Epithelial cell of proximal tubule (primary cell): ENCODE results near the gene BBX. TPM values are rescaled to one million over a fixed set of nuclear protein-coding genes. Genes with fewer than 3 reads are reported as not detected.

Experiments
- DNase-seq: peaks from one replicate; pipeline ENCODE4 v3.0.0-alpha.2; 2011; ENCODE audit warnings: low read depth
- H3K4me3 ChIP-seq: 2 replicates; pipeline ENCODE4 v1.5.1; 2011; ENCODE audit warnings: low read depth, mild to moderate bottlenecking, low read length
- total RNA-seq: library from RNA; depleted of rRNA; stranded (reverse); fragments of >200 nt; gene quantifications from 2 replicates; pipeline ENCODE4 v1.2.3, GENCODE V29; 2015
- TF ChIP-seq, protein P1 (sequence below): conservative IDR thresholded peaks from 2 replicates; pipeline ENCODE4 v1.5.1; 2012; ENCODE audit warnings: low read depth, mild to moderate bottlenecking, low read length

The BBX gene
- total RNA-seq, 1 donor from 2014 or later = 35.7 TPM

DNA sequence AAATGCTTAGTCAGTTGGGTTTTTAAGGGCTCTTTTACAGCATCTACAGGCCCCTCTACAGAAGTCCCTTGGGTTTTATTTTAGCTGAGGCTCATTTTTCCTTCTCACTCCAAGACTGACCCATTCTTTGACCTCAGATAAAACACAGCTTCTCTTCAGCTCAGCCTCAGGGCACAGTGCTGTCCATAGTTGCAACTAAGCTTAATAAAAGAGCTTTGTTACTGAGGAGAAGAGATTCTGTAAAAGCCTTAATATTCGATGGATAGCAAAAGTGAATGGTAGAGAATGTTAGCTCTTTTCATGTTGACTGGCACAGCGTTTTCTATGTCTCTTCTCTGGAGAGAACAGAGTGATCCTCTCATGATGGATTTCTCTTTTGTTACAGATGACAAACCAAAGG, 277.9 kb downstream of the BBX start:
- no peak for DNase-seq
- TF ChIP-seq, protein P1, sequence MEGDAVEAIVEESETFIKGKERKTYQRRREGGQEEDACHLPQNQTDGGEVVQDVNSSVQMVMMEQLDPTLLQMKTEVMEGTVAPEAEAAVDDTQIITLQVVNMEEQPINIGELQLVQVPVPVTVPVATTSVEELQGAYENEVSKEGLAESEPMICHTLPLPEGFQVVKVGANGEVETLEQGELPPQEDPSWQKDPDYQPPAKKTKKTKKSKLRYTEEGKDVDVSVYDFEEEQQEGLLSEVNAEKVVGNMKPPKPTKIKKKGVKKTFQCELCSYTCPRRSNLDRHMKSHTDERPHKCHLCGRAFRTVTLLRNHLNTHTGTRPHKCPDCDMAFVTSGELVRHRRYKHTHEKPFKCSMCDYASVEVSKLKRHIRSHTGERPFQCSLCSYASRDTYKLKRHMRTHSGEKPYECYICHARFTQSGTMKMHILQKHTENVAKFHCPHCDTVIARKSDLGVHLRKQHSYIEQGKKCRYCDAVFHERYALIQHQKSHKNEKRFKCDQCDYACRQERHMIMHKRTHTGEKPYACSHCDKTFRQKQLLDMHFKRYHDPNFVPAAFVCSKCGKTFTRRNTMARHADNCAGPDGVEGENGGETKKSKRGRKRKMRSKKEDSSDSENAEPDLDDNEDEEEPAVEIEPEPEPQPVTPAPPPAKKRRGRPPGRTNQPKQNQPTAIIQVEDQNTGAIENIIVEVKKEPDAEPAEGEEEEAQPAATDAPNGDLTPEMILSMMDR = no peak
- H3K4me3 ChIP-seq = no peak overlapping the region

DNA sequence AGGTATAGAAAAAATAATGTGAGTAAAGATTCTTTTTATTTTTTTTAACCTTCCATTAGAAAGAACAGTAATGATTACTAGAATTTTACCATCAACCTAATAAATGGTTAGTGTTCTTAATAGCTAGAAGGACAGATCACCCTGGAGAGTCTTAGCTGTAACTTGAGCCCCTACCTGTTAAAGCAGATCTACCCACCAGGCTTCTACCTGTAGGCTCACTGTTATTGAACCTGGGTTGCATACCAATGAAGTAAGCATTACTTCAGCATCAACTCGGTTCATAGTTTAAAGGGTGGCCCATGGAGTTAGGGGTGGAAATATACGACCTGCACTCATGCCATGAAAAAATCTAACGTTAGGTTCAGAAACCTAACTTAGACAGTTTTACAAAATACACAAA, 280.4 kb downstream of the BBX start:
- TF ChIP-seq, protein P1 = no peak
- DNase-seq = no peak

DNA sequence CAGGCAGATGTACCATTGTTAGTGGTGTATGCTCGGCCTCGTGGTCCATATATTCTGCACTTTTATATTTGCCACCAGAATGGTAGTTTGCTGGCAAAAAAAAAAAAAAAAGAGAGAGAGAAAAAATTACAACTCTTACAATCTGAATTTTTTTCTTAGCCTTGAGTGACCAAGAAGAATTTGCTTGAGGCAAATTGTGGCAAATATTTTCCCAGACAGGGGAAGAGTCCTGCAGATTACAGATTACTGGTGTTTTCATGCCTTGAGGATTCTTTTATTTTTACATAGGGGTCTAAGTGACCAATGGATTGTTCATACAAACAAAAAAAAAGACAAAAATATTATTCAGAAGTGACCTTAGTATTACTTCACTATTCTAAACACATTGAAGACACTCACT, 283.3 kb downstream of the BBX start:
- DNase-seq = no peak
- TF ChIP-seq, protein P1 = no peak
- no peak overlapping the region for H3K4me3 ChIP-seq

More for the DNA sequence above, 280.4 kb downstream of the BBX start:
- no peak overlapping the region for H3K4me3 ChIP-seq

DNA sequence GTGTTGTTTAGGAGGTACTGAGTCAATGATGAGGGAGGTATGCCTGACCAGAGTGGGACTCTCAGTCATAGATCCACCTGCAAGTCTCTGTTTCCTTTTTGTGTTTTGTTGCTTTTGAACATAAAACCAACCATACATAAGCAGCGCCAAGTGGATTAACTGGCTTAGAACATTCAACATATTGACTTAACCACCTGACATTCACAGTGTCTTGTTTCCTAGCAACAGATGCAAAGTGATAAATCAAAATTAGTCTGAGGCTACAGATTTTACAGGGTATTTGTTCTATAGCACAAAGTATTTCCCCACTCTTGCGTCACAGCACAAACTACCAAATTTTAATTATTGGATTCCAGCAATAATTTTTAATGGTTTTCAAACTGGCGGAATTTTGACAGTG, 283.8 kb downstream of the BBX start:
- TF ChIP-seq, protein P1 = no peak
- H3K4me3 ChIP-seq = no peak overlapping the region
- DNase-seq = no peak

DNA sequence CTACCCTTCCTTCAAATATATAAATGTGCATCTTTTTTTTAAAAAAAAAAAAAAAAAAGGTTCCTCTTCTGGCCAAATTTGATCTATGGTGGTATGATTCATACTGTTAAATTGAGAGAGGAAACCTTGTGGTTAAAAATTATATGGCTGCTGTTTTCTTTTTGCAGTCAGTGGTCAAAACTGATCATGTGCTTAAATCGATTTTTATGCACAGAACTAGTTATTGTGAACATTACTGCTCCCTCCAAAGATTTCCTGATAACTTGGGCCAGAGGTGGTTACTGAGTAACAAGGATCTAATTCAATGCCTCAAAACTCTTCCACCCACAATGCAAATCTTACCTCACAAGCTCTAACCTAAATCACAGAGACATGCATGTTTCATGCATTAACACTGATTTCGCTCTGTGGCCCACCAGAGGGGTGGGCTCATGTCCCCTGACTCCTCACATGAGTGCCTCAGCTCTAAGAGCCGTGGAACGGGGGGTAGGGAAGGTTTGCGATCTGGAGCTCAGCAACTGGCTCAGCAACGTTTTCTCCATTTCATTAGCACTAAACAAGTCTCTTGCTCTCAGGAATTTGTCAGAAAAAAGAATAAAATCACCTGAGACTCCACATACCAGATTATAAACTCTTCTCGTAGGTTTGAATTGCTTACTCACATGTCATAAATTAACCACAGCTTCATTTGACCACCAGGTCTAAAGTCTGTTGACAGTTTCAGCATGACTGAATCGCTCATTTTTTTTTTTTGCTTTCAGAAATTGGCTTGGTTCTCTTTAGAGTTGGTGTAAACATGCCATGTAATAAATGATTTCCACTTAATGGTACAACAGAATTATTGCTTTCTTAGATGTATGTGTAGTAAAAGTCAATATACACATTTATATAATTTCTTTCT, 287.7 kb downstream of the BBX start:
- H3K4me3 ChIP-seq = peak overlapping the region; percentile 44
- TF ChIP-seq, protein P1 = no peak
- DNase-seq = peak; percentile 78

DNA sequence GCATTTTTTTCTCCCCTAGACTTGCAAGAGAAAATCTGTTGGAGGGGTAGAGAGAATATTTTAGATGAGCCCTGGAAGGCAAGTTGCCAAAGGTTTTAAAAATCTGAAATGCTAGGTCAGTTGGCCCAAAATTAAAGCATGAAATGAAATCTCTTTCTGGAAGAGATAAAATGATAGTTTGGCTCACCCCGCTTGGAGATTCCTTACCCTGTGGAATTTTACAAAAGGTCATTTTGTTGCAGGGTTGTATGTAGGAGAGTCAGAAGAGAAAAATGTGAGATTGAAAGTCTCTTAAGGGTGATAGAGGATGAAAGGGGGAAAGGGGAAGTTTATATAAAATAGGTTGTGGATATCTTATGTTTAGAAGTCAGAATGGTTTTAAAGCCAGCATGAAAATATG, 290.3 kb downstream of the BBX start:
- TF ChIP-seq, protein P1 = no peak
- H3K4me3 ChIP-seq = no peak overlapping the region
- DNase-seq = no peak

DNA sequence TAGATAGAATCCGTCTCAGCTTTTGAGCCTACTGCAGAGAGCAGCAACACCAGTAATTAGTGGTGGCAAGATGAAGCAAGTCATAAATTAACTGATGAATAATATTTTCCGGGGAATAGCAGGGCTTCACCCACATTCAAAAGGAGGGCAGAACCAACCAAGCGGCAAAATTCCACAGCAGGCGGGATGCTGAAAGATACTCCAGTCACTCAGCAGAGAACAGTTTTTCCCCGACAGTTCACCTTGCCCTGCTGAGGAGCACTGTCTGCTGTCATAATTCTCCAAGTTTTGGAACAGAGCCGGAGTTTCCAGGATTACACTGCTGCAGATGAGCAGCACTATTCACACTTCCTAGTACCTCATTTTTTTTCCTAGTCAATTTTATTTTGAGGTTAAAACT, 293.3 kb downstream of the BBX start:
- no peak overlapping the region for H3K4me3 ChIP-seq
- peak; percentile 69 for DNase-seq

More for the DNA sequence above, 293.3 kb downstream of the BBX start:
- TF ChIP-seq, protein P1 = no peak
